Retinal pigment epithelial cell (primary cell): Measurements from ENCODE around the gene TMEM222.

Experiments used
- DNase-seq: peaks from one replicate; pipeline ENCODE4 v3.0.0-alpha.2; 2010; ENCODE audit warnings: low read depth
- H3K4me3 ChIP-seq: 2 replicates; pipeline ENCODE4 v1.5.1; 2011; ENCODE audit warnings: mild to moderate bottlenecking, low read length, control low read depth, moderate library complexity
- TF ChIP-seq, protein P1 (sequence below): conservative IDR thresholded peaks from 2 replicates; pipeline ENCODE4 v1.5.1; 2011; ENCODE audit warnings: low read depth, low read length, control low read depth, inconsistent platforms

TMEM222 gene

GRCh38 chr1:27353629-27354028 is 31.7 kb downstream of the TMEM222 start:
- TF ChIP-seq, protein P1, sequence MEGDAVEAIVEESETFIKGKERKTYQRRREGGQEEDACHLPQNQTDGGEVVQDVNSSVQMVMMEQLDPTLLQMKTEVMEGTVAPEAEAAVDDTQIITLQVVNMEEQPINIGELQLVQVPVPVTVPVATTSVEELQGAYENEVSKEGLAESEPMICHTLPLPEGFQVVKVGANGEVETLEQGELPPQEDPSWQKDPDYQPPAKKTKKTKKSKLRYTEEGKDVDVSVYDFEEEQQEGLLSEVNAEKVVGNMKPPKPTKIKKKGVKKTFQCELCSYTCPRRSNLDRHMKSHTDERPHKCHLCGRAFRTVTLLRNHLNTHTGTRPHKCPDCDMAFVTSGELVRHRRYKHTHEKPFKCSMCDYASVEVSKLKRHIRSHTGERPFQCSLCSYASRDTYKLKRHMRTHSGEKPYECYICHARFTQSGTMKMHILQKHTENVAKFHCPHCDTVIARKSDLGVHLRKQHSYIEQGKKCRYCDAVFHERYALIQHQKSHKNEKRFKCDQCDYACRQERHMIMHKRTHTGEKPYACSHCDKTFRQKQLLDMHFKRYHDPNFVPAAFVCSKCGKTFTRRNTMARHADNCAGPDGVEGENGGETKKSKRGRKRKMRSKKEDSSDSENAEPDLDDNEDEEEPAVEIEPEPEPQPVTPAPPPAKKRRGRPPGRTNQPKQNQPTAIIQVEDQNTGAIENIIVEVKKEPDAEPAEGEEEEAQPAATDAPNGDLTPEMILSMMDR, result no peak
- DNase-seq, result no peak
- H3K4me3 ChIP-seq, result no peak overlapping the region

DNA sequence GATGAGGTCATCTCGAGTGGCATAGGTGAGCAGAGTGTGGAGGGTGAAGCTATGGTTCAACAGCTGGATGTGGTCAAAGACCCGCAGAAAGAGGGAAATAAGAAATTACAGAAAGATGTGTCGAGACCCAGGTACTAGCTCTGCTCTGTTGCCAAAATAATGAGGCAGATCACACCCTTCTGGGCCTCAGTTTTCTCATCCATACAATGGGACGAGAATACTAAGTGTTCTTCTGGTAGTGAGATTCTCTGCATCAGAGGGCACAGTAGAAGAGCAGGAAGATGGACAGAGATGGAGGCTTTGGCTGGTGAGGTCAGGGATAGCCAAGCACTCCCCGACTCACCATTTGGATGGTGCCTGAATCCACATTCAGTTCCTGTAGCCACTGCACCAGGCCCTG is 33.7 kb downstream of the TMEM222 start:
- no peak overlapping the region for H3K4me3 ChIP-seq
- DNase-seq, result no peak
- TF ChIP-seq, protein P1, result no peak

- DNase-seq, result no peak
- no peak overlapping the region for H3K4me3 ChIP-seq
- TF ChIP-seq, protein P1, result no peak
These were observed 34.3 kb downstream of the TMEM222 start for GRCh38 chr1:27356277-27356618.

DNA sequence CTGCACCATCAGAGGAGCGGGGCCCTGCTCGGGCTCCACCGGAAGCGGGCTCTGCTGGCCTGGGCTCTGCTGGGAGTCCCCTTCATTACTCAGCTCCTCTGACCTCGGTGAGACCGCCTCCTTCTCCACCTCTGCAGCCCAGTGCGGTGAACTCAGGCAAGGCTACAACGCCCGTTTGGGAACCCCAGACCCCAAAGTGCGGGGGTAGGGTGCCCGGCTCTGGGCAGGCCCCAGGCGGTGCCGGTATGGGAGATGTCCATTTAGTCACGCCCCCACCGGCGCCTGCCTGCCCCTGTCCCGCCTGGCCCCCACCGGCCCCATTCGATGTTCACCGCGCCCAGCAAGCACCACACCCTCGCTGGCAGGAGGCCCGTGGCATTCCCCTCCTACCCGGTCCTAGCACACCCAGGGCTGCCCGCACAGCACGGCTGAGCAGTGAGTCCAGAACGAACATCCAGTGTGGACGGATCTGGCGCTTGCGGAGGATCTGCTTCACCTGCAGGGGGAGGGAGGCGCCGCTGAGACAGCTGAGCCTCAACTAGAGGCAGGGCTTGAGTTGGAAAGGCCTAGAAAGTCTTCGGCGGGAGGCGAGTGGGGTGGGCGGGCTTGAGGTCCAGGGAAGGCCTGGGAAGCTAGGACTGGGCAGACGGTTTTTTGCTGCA is 34.8 kb downstream of the TMEM222 start:
- no peak overlapping the region for H3K4me3 ChIP-seq
- TF ChIP-seq, protein P1, result peak; percentile 3
- no peak for DNase-seq

GRCh38 chr1:27357281-27358037 is 35.5 kb downstream of the TMEM222 start:
- H3K4me3 ChIP-seq, result no peak overlapping the region
- no peak for DNase-seq

DNA sequence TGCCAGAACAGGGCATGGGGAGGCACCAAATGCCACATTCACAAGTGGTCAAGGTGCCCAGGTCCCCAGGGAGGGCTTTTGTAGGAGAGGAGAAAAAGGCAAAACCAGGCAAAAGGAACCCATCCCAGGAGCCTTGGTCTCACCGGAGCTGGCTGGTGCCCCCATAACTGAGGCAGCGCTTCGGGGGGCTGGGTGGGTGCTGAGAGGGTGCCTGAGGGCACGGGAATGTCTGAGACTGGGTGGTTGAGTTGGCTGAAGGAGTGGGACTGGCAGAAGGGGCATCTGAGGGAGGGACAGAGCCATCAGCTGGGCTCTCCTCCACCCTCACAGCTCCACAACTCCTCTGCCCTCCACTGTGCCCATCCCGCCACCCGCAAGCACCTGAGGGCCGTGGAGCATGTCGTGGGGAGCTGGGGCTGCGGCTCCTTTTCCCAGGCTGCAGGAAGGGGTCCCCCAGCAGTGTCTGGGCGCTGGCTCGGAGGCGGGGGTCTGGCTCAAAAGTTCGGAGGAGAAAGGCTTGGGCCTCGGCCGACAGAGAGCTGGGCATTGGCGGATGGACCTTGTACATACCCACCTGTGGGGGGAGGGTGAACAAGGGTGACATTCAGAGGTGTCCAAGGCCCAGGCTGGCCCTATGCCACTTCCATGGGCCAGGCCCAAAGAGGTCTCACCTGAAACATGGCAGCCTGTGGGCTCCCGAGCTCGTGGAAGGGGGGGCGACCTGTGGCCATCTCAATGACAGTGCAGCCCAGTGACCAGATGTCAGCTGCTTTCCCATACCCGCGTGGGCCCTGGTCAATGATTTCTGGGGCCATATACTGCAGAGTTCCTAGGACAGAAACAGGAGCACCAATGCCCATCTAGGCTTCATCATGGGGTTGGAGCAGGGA is 36.3 kb downstream of the TMEM222 start:
- TF ChIP-seq, protein P1, result no peak
- DNase-seq, result no peak
- no peak overlapping the region for H3K4me3 ChIP-seq

More at GRCh38 chr1:27357281-27358037, 35.5 kb downstream of the TMEM222 start:
- TF ChIP-seq, protein P1, result peak; percentile 87
